BLaER1 (cell line): Measurements from ENCODE around the gene TEKT5.
A peak's percentile ranks its signal among the peaks of the same experiment; 100 is the strongest.

Experiments used
- H3K27ac ChIP-seq: shearing (Covaris generic); formaldehyde crosslinking; 2 replicates; pipeline ENCODE4 v1.8.1; 2022
- H3K27me3 ChIP-seq: shearing (Covaris generic); formaldehyde crosslinking; 2 replicates; pipeline ENCODE4 v1.8.1; 2022
- H3K36me3 ChIP-seq: shearing (Covaris generic); formaldehyde crosslinking; 2 replicates; pipeline ENCODE4 v1.8.1; 2022
- H3K4me1 ChIP-seq: shearing (Covaris generic); formaldehyde crosslinking; 2 replicates; pipeline ENCODE4 v1.8.1; 2022
- H3K4me2 ChIP-seq: shearing (Covaris generic); formaldehyde crosslinking; 2 replicates; pipeline ENCODE4 v1.8.1; 2022
- H3K4me3 ChIP-seq: shearing (Covaris generic); formaldehyde crosslinking; 2 replicates; pipeline ENCODE4 v1.8.1; 2022
- H3K9ac ChIP-seq: shearing (Covaris generic); formaldehyde crosslinking; 2 replicates; pipeline ENCODE4 v1.8.1; 2022
- H3K9me3 ChIP-seq: shearing (Covaris generic); formaldehyde crosslinking; 2 replicates; pipeline ENCODE4 v1.8.1; 2022
- H4K20me1 ChIP-seq: shearing (Covaris generic); formaldehyde crosslinking; 2 replicates; pipeline ENCODE4 v1.8.1; 2022
- Cebpa-rat ChIP-seq: shearing (Covaris generic); IDR thresholded peaks from 2 replicates; pipeline ENCODE4 v1.8.1; 2022

Gene TEKT5

DNA sequence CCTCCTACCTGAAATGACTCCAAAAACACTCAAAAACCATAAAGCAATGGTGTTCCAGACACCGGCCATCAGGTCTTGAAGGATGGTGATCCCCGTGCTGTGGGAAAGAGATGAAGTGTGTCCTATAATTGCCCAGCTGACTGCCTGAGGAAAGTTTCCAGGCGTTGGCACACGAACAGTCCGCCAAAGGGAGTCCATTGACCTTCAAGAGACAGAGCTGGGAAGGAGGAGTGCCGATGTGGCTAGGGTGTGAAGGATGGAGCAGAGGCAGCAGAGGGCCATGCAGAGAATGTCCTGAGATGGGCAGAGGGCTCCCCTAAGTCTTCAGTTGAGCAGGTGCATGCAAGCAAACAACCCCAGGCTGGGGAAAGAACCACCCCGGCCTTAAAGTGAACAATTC is 37.1 kb upstream of the TEKT5 start:
- Histone ChIP-seq H3K27me3 (no peaks in the 10 kb centered on the region), H3K36me3 (no peaks in the 10 kb centered on the region), H3K27ac (no peak overlapping the region), H3K9me3 (0 out of 2 replicates have a peak, but pooled peaks cover 4% of the 10 kb centered on the region), H3K4me3 (no peak overlapping the region), H3K9ac (no peak overlapping the region), H3K4me1 (no peaks in the 10 kb centered on the region), H3K4me2 (no peak overlapping the region), H4K20me1 (no peaks in the 10 kb centered on the region)
- no peak for TF ChIP-seq Cebpa-rat

DNA sequence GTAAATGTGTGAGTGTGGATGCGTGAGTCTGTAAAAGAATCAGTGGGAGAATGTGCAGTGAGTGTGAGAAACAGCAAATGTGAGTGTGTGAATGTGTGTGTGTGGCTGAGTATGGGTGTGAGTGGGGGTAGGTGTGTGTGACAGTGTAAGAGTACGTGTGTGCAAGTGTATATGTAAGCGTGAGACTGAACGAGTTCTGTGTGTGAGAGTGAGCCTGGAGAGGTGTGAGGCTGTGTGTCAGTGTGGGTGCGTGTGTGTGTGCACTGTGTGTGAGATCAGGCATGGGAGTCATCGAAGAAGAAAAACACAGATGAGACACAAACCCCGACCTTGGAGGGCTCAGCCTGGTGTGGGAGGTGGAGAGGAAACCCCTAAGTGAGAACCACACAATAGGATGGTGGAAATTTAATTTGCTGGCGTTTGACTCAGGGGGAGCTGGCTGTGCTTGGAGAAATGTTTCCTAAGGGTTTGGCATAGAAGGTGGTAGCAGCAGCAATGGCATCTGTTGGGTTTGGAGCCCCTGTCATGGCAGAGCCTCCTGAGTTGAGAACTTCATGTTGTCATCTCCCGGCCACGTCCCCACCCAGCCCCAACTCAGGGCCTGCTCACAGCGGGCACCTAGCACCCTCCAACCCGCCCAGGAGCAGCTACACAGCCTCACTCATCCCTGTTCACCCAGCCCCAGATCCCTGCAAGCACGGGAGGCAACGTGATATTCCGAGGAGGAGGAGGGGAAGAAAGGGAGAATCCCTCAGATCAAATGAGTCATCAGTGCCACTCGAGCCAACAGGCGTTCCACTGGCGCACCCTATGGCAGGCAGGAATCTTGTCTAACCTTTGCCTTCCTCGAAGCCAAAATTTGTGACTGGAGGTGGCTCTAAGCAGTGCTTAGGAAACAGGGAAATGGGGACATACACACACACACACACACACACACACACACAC is 34.6 kb upstream of the TEKT5 start:
- no peak for TF ChIP-seq Cebpa-rat
- no peaks in the 10 kb centered on the region for H3K36me3 ChIP-seq
- no peak overlapping the region for H3K4me3 ChIP-seq
- H4K20me1 ChIP-seq: no peaks in the 10 kb centered on the region
- H3K9ac ChIP-seq: no peak overlapping the region
- H3K4me2 ChIP-seq: no peak overlapping the region
- no peaks in the 10 kb centered on the region for H3K27me3 ChIP-seq
- no peaks in the 10 kb centered on the region for H3K4me1 ChIP-seq
- 0 out of 2 replicates have a peak, but pooled peaks cover 4% of the 10 kb centered on the region for H3K9me3 ChIP-seq
- no peak overlapping the region for H3K27ac ChIP-seq

DNA sequence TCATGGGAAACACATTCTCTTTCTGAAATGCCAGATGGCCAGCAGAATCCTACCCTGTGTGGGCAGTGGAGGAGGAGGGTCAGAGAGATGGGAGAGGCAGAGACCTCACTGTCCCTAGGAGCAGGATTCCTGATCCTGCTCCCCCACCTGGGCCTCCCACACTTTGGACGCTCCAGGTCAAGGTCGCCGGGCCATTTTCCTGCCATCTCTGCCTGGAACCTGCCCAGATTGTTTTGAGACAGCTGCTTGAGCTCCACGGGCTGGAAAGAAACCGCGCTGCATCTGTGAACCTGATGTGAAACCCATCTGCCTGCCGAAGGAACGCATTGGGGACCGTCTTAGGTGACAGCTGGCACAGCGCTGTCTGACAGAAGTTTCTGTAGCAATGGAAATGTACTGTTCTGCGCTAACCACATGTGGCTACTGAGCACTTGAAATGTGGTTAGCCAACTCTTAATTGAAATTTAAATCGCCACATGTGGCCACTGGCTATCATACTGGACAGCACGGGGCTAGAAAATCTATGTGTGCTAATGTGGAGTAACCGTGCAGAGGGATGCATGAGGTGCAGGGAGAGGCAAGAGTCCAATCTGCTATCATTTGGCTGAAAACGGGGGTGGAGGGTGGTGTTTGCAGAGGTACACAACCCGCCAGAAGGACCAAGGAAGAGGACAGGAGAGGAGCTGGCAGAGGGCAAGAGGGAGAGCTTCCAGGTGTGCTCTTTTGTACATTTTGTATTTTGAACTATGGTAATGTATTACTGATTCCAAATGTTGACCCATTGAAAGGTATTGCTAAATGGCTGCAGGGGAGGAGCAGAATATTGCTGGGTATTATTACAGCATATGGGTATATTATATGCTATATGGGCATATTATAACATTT is 33.5 kb upstream of the TEKT5 start:
- Histone ChIP-seq H3K4me1 (no peaks in the 10 kb centered on the region), H3K9ac (no peak overlapping the region), H3K27me3 (no peaks in the 10 kb centered on the region), H3K36me3 (no peaks in the 10 kb centered on the region), H3K4me2 (no peak overlapping the region), H3K9me3 (0 out of 2 replicates have a peak, but pooled peaks cover 3% of the 10 kb centered on the region), H4K20me1 (no peaks in the 10 kb centered on the region), H3K4me3 (no peak overlapping the region), H3K27ac (no peak overlapping the region)
- no peak for TF ChIP-seq Cebpa-rat

DNA sequence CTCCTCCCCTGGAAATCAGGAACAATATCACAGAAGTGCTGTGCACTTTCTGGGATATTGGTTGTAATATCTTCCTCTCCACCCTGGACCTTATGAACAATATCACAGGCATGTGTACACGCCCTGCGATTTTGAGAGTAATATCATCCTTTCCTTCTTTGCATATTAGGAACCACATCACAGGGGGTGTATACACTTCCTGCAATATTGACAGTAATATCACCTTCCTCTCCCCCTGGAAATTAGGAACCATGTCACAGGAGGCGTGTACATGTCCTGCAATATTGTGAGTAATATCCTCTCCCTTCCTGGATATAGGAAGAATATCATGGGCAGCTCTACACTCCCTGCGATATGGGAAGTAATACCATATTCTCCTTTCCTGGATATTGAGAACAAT is 14.2 kb upstream of the TEKT5 start:
- H4K20me1 ChIP-seq: no peaks in the 10 kb centered on the region
- H3K36me3 ChIP-seq: no peaks in the 10 kb centered on the region
- peaks cover 37% of the 10 kb centered on the region for H3K9me3 ChIP-seq

DNA sequence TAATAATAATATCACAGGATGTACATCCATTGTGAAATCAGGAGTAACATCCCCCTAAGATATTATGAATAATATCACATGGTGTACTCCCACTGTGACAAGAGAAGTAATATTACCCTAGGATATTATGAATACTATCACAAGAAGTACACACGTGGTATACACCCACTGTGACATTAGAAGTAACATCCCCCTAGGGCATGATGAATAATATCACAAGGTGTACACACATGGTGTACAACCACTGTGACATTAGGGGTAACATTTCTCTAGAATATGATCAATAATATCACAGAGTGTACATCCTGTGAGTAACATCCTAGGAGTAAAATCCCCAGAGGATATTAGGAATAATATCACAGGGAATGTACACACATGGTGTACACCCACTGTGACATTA is 5.0 kb upstream of the TEKT5 start:
- Histone ChIP-seq H4K20me1 (no peaks in the 10 kb centered on the region), H3K27me3 (no peaks in the 10 kb centered on the region), H3K9ac (no peak overlapping the region), H3K9me3 (peaks cover 18% of the 10 kb centered on the region; the same call in 1 of the 2 replicates), H3K4me1 (no peaks in the 10 kb centered on the region), H3K4me3 (no peak overlapping the region), H3K4me2 (no peak overlapping the region), H3K36me3 (no peaks in the 10 kb centered on the region), H3K27ac (no peak overlapping the region)
- no peak for TF ChIP-seq Cebpa-rat

More for the DNA sequence above, 14.2 kb upstream of the TEKT5 start:
- Histone ChIP-seq H3K4me1 (no peaks in the 10 kb centered on the region), H3K4me2 (no peak overlapping the region), H3K9ac (no peak overlapping the region), H3K4me3 (no peak overlapping the region), H3K27ac (no peak overlapping the region), H3K27me3 (no peaks in the 10 kb centered on the region)
- TF ChIP-seq Cebpa-rat: no peak

DNA sequence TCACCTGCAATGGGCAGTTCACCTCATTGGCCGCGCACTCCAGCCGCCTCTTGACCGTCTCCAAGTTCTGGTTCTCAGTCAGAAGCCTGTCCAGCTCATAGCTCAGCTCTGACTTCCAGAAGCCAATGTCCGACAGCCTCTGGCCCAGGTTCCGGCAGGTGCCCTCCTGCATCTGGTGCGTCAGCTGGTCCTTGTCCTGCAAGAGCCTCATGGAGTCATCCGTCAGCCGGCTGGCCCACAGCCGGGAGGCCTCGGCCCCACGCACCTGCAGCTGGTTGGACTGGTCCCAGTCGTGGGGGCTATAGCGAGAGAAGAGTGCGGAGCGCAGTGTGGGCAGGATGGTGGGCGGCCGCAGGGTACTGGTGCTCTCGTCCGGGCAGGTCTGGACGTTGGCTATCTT is 424 bp downstream of the TEKT5 start:
- no peaks in the 10 kb centered on the region for H3K27me3 ChIP-seq
- no peaks in the 10 kb centered on the region for H4K20me1 ChIP-seq
- H3K36me3 ChIP-seq: no peaks in the 10 kb centered on the region
- H3K9ac ChIP-seq: no peak overlapping the region
- no peak overlapping the region for H3K4me3 ChIP-seq
- H3K27ac ChIP-seq: no peak overlapping the region
- no peak for TF ChIP-seq Cebpa-rat
- H3K4me1 ChIP-seq: peaks cover 20% of the 10 kb centered on the region
- H3K9me3 ChIP-seq: no peaks in the 10 kb centered on the region
- H3K4me2 ChIP-seq: no peak overlapping the region

DNA sequence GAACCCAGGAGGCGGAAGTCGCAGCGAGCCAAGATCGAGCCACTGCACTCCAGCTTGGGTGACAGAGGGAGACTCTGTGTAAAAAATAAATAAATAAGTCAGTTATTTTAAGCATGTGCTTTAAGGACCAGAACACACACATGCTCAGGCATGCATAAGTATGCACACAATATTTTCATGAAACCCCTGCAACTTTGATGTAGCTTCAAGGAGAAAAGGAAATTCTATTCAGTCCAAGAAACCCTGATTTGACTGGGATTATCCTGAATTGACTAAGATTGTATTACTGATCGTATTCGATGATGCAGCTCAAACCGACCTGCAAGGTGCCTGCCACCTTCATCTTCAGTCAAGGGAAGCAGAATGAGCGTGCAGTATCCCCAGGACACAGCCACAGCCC is 841 bp downstream of the TEKT5 start:
- Histone ChIP-seq H3K27ac (no peak overlapping the region), H3K4me2 (no peak overlapping the region), H3K4me3 (no peak overlapping the region), H3K27me3 (no peaks in the 10 kb centered on the region), H3K36me3 (no peaks in the 10 kb centered on the region), H3K4me1 (peaks cover 25% of the 10 kb centered on the region), H3K9ac (no peak overlapping the region), H3K9me3 (no peaks in the 10 kb centered on the region), H4K20me1 (no peaks in the 10 kb centered on the region)
- TF ChIP-seq Cebpa-rat: no peak

DNA sequence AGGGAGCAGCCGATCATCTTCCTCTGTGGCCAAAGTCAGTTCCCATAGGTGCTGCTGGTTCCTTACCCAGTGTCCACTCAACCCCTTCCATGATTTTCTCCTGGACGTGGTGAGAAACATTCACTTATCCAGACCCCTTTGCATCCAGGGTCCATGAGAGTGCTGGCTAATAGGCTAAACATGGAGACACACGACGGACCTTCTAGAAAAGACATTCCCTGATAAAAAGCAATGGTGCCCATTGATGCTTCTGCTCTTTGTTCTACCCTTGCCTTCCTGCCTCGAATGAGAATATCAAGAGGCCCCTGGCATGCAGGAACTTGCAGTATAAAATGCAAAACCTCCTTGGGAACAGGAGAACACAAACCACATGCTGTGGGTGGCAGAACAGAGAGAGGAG is 2.3 kb downstream of the TEKT5 start:
- peaks cover 31% of the 10 kb centered on the region for H3K4me1 ChIP-seq
- no peaks in the 10 kb centered on the region for H3K36me3 ChIP-seq
- H3K9ac ChIP-seq: no peak overlapping the region
- no peak overlapping the region for H3K4me3 ChIP-seq
- no peak overlapping the region for H3K27ac ChIP-seq
- no peak overlapping the region for H3K4me2 ChIP-seq
- H4K20me1 ChIP-seq: no peaks in the 10 kb centered on the region
- no peaks in the 10 kb centered on the region for H3K9me3 ChIP-seq
- no peaks in the 10 kb centered on the region for H3K27me3 ChIP-seq
- TF ChIP-seq Cebpa-rat: no peak

DNA sequence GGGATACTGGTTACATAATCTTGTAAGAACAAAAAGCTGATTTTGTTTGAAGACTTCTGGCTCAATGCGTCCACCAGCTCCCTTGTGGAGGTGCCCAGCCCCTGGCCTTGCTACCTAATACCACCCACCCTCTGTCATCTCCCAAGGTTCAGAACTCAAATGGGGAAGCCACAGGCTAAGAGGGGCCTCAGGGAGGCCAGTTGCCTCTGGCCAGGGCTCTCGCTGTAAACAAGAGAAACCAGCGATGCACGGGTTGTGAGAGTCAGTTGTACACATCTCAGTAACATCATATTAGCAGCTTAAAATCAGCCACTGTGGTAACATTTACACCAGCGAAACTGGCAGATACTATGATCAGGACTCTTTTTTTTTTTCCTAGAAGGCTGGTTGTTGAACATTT is 6.0 kb downstream of the TEKT5 start:
- H3K27ac ChIP-seq: 0 out of 2 replicates have a peak overlapping the region, but pooled peaks have one; percentile 35
- no peaks in the 10 kb centered on the region for H3K27me3 ChIP-seq

More for the DNA sequence above, 6.0 kb downstream of the TEKT5 start:
- H3K9me3 ChIP-seq: no peaks in the 10 kb centered on the region
- peaks cover 37% of the 10 kb centered on the region for H3K4me1 ChIP-seq
- TF ChIP-seq Cebpa-rat: no peak
- H3K9ac ChIP-seq: no peak overlapping the region
- H3K4me2 ChIP-seq: peak overlapping the region; percentile 18; the same call in 1 of the 2 replicates
- no peak overlapping the region for H3K4me3 ChIP-seq
- no peaks in the 10 kb centered on the region for H3K36me3 ChIP-seq
- no peaks in the 10 kb centered on the region for H4K20me1 ChIP-seq
